NCI-H446 treated with DMSO at 0.1 percent for 48 hours (cell line): ENCODE data around the gene GORAB.

Experiments
- DNase-seq: peaks from one replicate; lab custom pipeline; 2025; lab: John Stamatoyannopoulos, UW

The GORAB gene

DNA sequence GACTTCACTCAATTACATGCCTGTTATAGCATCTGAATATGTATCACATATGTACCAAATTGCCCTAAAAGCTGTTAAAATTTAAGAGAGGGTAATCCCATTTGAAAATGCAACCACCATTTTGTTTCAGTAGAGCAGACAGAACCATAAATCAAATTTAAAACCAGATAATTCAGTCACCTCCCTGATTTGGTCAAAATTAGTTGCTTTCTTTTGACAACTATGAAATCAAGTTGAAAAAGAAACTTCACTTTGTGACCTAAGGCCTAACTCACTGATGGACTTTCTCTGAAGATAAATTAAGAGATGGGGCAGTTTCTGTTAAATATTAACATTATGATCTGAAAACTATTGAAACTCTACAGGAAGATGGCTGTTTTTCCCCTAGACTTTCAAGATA lies 6.7 kb downstream of the GORAB start:
- DNase-seq: no peak

DNA sequence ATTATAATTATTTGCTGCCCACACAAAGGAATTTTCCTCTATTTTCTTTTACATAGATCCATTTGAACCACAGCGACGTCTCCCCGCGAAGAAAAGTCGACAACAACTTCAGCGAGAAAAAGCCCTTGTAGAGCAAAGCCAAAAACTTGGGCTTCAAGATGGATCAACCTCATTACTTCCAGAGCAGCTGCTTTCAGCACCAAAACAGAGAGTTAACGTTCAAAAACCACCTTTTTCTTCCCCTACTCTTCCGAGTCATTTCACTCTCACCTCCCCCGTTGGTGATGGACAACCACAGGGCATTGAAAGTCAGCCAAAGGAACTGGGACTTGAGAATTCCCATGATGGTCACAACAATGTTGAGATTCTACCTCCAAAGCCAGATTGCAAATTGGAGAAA lies 7.2 kb downstream of the GORAB start:
- DNase-seq: no peak

DNA sequence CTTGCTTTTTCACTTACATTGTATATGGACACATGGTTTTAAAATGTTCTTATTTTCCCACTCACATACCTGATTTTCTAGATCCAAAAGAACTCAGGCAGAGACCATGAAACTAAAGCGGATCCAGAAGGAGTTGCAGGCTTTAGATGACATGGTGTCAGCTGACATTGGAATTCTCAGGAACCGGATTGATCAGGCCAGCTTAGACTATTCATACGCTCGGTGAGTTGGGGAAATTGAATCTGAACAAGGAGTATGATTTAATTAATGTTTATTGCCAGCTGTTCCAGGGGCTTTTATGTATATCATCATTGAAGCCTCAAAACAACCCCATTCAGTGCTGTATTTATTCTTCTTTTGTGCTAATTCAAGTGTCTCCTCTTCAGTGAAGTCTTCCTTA lies 12.7 kb downstream of the GORAB start:
- no peak for DNase-seq

DNA sequence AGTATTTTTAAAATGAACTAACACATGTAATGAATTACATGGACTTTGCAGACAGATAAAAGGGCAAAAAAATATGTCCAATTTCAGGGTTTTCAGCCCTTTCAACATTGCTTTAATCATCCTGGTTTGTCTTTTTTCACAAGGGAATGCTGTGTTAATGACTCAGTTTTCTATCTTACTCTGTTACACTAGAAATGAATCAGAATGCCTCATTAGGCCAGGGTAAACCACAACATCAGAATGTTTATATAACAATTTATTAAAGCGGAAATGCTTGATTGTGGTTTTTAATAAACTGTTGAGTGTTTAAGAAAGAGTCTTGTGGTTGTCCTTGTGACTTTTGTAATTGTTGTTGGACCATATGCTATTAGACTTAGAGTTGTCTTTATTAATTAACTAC lies 13.5 kb downstream of the GORAB start:
- DNase-seq: no peak

GRCh38 chr1:170547255-170547654 lies 15.3 kb downstream of the GORAB start:
- no peak for DNase-seq

GRCh38 chr1:170548497-170548896 lies 16.5 kb downstream of the GORAB start:
- DNase-seq: no peak

GRCh38 chr1:170555370-170555769 lies 23.4 kb downstream of the GORAB start:
- DNase-seq: no peak

DNA sequence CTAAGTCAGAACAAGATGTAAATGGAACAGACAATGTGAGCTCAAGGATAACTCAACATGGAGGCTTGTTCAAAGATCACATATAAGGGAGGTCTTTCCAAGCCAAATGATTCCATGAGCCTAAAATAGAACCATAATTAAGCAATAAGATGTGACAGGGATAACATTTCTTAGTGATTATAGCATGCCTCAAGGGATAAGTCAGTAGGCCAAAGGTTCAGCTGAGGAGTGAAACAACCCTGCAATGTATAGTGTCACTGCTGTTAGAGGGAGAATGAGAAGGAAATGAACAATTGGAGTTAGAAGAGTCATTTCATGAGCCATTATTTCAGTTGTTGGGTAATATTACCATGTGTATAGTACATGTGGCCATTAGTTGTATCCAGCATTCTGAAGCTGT lies 25.0 kb downstream of the GORAB start:
- no peak for DNase-seq

GRCh38 chr1:170558731-170559130 lies 26.8 kb downstream of the GORAB start:
- no peak for DNase-seq

DNA sequence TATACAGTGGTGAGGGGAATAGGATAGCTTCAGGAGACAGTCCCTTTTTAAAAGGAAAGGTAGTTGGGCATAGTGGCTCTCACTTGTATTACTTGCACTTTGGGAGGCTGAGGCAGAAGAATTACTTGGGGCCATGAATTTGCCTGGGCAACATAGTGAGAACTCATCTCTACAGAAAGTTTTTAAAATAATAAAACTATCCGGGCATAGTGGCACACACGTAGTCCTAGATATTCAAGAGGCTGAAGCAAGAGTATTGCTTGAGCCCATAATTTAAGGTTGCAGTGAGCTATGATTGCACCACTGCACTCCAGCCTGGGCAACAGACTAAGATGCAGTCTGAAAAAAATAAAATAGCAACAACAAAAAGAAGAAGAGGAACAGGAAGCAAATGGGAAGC lies 27.2 kb downstream of the GORAB start:
- DNase-seq: no peak

DNA sequence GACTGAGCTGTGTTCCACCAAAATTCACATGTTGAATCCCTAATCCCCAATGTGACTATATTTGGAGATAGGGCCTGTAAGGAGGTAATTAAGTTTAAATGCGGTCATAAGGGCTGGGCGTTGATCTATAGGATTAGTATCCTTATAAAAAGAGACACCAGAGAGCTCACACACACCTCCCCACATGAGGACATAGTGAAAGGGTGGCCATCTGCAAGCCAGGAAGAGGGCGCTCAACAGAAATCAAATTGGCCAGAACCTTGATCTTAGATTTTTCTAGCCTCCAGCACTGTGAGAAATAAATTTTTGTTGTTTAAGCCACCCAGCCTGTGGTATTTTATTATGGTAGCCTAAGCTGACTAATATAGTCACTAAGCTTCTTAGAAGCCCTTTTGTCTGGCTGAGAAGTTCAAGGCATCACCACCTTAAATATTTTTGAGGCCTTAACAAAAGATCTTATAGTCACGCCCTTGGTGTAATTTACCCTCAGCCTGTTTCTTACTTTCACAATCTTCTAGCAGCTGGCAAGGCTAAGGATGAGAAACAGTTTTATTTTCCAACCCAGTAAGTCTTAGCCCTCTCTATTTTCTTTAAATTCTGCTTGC lies 28.8 kb downstream of the GORAB start:
- no peak for DNase-seq

DNA sequence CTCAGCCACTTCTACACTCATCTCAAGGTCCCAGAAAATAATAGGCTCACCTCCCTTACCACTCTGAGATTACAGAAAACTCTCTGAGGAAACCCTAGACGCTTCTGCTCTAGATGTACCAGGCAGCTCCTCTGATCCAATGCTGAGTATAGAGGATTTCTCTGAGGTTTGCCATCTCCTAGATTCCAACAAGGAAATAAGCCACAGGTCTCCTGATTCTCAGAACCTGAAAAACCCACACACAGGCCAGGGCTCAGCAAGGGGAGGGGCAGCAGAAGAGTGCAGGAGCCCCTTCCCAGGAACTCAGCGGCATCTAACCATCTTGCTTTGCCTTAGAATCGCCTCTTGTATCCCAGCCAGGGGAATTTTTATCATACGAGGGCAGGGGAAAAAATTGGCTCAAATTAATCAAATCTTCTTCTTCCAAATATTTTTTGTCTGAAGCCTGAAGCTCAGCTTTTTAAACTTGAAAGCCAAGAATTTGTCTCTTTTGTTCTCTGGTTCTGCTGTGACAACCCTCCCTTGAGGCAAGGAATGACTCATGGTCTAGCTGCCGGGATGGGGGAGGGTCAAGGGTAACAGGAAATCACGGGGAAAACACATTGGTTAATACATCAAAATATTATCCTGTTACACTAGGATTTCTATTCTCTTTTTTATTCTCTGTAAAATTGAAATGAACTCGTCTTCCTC lies 30.8 kb downstream of the GORAB start:
- DNase-seq: peak; percentile 40

DNA sequence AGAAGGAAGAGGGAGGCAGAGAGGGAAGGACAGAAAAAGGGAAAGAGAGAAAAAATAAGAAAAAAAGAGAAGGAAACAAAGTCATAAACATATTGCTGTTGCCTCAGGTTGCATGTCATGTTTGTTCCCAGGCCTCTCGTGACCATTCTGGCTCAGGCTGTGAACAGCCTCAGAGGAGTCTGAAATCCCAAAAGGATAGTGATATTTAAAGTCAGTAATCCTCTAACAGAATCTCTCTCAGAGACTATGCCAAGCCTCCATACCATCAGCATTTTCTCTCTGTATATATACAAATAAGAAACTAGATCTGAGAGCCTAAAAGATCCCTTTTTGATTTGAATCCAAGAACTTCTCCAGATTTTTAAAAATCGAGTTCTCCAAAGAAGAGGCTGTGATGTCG lies 35.2 kb downstream of the GORAB start:
- no peak for DNase-seq

DNA sequence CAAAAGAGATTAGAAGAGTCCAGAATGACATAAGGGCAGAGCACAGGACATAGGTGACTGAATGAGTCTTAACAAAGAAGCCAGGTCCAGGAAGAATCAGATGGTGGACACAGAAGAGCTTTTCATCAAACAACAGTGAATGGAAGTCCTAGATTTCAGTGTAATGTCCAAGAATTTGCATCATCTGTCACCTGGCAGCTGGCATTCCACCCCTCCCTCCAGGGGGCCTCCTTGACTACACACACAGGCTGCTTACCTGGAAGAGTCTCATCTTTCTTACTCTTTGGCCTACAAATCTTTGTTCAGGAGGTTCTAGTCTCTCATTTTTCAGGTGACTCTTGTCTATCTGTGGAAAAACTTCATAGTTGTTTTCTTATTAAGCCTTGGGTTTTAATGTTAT lies 36.2 kb downstream of the GORAB start:
- DNase-seq: no peak

- DNase-seq: no peak
Measured at GRCh38 chr1:170576980-170577379, 45.0 kb downstream of the GORAB start.

- no peak for DNase-seq
Measured at GRCh38 chr1:170578359-170578758, 46.4 kb downstream of the GORAB start.

DNA sequence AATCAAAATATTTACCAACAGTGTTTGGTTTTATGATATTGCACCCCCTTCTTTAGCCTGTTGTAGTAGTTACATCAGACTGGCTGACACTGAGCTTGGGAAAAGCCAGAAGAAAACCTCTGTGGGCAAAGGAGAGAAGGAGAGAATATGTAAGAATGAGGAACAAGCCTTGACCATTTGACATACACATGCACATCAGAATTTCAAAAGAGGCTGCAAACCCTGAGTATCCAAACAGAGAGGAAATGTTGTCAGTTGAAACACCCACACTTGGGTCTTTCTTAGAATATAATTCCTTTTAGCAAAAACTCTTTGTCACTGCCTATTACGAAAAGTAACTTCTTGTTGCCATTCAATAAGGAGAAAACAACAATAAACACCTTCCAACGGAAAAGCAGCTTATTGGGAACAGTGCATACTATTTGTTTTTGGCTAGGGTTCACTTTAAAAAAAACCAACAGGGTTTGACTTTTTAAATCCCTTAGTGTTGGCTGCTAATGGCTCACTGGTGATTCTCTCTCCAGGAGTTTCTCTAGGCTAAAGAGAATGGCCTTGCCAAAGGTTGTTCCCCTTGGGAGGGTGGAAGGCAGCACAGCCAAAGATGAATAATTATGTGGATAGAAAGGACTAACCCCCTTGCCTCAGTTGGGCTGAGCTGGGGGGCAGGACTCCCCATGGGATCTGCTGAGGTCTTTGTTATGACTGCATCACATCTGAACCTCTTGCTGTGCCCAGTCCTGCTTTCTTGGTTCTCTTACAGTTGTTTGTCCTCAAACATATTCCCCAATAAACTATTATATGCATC lies 48.9 kb downstream of the GORAB start:
- DNase-seq: no peak

GRCh38 chr1:170583186-170583585 lies 51.2 kb downstream of the GORAB start:
- DNase-seq: no peak

DNA sequence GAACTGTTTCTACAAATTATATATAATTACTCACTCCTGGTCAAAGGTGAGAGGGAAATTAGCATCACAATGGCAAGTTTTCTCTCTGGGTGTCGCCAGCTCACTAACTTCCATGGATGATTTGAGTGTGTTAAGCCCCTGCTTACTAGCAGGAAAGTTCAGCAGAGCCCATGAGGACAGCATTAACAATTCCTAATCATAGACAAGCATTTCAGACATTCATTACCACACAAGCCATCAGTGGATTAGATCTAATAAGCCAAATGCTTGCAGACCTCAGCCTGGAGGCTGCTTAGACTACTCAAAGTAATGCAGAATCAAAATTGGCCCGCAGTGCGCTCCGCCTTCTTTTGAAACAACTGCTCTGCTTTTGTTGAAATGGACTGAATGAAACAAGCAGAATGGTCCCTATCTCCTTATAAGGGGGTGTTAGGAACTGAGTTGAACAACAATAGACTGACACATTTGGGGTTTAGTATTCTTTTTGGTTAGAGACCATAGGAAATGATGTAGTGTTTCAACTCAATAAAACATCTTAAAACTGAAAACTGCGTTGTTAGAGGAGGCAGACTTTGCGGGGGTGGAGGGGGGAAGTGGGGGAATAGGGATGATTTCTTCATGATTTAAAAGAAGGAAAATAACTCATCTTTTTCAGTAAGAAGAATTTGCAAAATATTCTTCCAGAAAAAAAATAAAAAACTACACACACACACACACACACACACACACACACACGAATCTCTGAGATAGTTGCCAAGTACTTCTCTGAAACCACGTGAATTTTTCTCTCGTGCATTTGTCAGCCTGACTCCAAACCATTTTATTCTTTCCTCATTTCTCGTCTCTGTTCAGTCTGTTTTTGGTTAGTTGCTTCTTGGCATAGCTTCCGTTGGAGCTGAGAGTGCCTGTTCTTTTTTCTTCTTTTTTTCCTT lies 54.6 kb downstream of the GORAB start:
- DNase-seq: peak; percentile 64

DNA sequence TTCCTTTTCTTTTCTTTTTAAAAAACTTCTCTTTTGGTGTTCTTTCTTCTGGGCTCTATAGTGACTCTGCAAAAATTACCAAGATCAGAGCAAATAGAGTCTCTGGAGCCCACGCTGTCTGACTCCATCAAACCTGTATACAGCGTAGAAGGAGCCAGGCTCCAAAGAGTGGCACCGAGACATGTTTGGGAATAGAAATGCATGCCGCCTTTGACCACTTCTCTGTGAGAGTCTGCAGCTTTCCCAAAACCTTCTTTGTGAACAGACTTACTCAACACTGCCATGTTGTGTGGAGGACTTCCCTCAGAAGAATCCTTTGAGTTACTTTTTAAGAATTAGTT lies 55.3 kb downstream of the GORAB start:
- DNase-seq: peak; percentile 50

- DNase-seq: peak; percentile 55
Measured at GRCh38 chr1:170590921-170591705, 59.1 kb downstream of the GORAB start.
